Urothelium cell line (cell line): Measurements from ENCODE around the gene GNPAT.
"Not testable (repeated sequence)": the region's sequence is repeated elsewhere in the genome, so short reads cannot be mapped to it uniquely, and the experiment has no call there.

ENCODE experiments used
- DNase-seq: peaks from one replicate; pipeline ENCODE4 v3.0.0; 2011; ENCODE audit warnings: low spot score, mixed read lengths
- FAIRE-seq: peaks from 2 replicates; lab custom pipeline; 2011; peaks lifted over from hg19 to GRCh38; lab: Jason Lieb, UNC

GNPAT gene

GRCh38 chr1:231212301-231212700 is 28.7 kb upstream of the GNPAT start:
- not testable (repeated sequence) for DNase-seq, FAIRE-seq

DNA sequence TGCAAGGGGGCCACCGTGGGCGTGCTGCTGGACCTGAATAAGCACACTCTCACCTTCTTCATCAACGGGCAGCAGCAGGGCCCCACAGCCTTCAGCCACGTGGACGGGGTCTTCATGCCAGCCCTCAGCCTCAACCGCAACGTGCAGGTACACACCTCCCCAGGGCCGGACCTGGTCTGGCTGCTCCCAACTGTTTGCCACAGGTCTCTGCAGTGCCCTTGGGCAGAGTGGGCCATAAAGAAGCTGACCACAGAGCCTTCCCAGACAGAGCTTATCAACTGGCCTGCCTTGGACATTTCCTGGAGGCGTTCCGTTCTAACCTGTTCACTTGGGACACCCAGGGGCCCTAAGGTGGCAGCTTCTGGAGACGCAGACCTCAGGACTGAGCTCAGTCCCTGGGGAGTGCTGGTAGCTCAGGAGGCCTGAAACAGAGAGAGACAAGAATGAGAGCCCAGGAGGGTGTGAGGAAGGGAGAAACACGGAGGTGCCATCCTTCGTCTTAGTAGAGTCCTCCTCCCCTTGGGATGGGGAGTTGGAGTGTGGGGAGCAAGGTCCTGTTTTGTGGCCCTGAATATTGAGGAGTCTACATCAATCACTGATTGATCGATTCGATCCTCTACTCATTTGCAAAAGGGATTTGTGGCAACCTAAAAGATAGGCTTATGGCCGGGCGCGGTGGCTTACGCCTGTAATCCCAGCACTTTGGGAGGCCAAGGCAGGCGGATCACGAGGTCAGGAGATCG is 27.0 kb upstream of the GNPAT start:
- FAIRE-seq (no peak), DNase-seq (no peak)

DNA sequence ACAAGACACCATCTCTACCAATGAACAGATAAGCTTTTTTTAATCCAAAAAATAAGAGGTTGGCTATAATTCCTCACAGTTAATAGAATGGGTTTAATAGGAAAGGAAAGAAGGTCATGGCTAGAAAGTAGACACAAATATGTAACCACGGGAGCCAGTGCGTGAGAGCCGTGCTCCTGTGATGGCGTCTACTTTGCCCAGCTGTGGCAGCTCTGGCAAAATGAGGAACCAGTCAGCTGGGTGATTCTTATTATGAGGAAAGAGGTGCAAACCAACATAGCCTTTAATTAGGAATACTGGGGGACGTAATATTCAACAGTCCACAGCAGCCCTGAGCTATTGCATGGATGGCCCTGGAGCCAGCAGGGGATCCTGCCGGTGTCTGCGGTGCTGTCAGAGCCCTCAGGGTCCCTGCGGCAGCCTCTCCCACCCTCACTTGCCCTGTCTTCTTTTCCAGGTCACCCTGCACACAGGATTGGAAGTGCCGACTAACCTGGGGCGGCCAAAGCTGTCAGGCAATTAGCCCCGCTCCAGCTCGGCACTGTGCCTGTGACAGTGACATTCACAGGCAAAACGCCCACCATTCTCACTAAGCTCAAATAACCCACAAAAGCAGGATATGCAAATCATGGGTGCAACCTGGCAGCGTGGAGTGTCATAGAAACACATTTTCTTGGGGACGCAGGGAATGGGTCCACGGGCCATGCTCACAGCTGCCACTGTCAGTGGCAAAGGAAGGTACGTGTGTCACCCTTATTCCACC is 25.9 kb upstream of the GNPAT start:
- FAIRE-seq: no peak
- DNase-seq: no peak

DNA sequence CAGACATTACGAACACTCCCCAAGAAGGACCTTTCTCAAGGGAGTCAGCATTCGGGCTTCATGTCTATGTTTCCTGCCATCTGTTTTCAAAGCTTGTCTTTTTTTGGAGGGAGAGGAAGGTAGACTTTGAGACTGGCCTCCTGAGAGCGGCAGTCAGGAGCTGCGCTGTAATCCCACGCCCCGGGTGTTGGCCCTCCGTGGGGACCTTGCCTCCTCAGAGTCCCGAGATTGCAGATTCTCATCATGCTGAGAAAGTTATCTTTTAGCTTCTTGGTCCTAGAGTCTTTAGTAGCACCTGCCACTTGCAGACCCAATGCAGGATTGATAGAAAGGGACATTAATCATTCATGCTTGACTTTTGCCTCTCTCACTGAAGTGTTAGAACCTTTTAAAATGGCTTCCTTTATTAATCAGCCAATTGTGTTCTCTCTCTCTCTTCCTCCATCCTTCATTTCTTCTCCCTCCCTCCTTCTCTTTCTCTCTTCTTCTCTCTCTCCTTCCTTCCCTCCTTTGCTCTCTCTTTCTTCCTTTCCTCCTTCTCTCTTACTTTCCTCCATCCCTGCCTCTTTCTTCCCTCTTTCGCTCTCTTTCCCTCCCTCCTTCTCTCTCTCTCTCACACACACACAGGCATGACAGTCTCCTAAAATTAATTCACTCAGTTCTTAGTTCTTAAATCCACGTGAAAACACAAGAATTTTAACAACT is 25.2 kb upstream of the GNPAT start:
- no peak for FAIRE-seq
- no peak for DNase-seq

- FAIRE-seq (no peak), DNase-seq (no peak)
Observed at GRCh38 chr1:231216498-231216897, 24.5 kb upstream of the GNPAT start.

GRCh38 chr1:231217056-231217455 is 24.0 kb upstream of the GNPAT start:
- FAIRE-seq: no peak
- no peak for DNase-seq

DNA sequence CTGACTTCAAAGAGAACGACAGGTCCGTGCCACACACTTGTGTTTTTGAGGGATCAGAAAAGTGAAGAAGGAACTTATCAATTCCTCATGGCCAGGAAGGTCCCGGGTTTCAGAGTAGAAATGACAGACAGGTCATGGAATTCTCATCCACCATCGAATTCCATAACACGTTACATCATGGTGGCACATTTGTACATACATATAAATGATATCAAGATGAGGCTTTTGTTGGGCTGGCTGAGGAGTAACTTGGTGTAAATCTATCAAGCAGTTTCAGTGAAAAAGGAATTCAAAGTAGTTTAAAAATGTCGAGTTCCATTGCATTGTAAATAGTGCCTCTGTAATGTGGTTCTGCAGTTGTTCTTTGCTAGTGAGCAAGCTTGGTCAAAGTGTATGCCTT is 22.9 kb upstream of the GNPAT start:
- DNase-seq (no peak), FAIRE-seq (no peak)

DNA sequence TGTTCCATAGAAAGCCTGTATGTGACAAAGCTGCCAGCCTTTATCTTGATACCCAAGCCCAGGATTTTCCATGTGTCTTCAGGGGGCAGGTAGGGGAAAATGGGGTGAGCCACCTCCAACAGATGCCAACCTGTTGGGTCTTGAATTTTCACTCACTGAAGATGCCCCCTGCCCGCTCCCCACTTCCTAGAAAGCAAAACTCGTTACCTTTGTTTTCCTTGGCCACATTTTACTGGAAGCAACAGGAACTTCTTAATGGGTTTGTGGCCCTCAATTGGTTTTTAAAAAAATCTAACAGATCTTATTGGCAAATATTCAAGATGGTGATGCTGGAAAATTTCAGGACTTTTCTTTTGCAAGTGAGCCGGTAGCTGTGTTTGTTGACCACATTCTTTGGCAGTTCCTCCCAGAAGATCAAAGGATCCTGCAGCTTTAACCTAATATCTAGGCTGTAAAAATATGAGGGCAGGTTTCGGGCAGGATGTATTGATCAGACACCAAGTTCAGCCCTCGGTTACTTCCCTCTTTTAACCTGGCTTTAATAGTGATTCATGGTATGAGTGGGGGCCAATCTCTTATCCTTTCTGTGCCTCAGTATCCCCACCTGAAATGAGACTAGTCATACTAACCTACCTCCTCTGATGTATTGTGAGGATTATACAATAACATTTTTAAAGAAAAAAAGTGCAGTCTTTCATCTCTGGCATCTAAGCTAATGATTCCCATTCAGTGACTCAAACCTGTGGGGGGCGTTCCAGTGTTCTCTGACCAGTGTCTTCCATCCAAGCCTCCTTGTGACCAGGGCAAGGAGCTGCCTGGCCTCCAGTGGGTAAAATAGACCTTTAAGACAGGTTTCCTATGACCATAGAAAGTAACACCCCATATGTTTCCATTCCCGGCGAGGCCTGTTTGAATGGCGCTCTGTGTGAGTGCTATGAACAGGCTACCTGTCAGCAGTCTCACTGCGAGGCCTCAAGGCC is 21.3 kb upstream of the GNPAT start:
- FAIRE-seq (no peak), DNase-seq (no peak)

GRCh38 chr1:231220801-231221200 is 20.2 kb upstream of the GNPAT start:
- DNase-seq (no peak), FAIRE-seq (no peak)

DNA sequence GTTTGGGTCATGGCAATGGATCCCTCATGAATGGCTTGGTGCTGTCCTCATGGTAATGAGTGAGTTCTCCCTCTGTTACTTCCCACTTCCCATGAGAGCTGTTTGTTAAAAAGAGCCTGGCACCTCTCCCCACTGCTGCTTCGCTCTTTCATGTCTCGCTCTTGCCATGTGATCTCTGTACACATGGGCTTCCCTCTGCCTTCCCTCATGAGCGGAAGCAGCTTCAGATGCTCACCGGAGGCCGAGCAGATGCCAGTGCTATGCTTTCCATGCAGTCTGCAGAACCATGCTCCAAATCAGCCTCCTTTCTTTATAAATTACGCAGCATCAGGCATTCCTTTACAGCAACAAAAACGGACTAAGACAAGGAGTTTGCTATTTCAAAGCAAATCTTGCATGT is 14.9 kb upstream of the GNPAT start:
- FAIRE-seq (no peak), DNase-seq (no peak)

GRCh38 chr1:231231511-231231910 is 9.5 kb upstream of the GNPAT start:
- no peak for DNase-seq
- no peak for FAIRE-seq

DNA sequence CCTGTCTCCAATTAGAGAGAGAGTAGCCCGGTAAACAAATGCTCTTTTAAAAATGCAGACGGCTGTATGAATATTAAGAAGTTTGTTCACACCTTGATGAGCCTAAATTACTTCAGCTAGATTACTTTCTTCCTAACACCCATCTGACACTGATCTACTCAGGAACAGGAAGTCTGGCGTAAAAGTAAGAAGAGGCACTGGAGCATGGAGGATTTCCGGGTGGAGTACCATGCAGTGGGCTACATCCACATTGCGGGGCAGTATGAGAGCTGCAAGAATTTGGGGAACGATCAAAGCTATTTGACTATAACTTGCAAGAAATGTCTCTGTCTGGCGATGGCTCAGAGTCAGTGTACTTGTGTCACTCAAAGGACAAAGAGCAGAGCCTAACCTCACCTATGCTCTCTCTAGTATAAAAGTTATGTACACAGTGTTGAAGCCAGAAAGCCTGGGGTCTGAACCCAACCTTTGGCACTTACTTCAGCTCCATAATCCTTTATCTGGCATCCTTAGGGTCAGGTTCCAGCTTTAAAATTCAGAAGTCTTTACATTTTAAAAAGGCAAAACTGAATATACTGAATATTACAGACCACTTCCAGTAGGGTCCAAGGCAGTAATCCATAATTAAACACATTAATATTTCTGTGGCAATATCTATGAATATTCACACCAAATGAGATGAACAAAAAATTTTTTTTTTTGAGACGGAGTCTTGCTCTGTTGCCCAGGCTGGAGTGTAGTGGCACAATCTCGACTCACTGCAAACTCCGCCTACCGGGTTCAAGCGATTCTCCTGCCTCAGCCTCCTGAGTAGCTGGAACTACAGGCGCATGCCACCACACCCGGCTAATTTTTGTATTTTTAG is 7.9 kb upstream of the GNPAT start:
- FAIRE-seq: no peak

DNA sequence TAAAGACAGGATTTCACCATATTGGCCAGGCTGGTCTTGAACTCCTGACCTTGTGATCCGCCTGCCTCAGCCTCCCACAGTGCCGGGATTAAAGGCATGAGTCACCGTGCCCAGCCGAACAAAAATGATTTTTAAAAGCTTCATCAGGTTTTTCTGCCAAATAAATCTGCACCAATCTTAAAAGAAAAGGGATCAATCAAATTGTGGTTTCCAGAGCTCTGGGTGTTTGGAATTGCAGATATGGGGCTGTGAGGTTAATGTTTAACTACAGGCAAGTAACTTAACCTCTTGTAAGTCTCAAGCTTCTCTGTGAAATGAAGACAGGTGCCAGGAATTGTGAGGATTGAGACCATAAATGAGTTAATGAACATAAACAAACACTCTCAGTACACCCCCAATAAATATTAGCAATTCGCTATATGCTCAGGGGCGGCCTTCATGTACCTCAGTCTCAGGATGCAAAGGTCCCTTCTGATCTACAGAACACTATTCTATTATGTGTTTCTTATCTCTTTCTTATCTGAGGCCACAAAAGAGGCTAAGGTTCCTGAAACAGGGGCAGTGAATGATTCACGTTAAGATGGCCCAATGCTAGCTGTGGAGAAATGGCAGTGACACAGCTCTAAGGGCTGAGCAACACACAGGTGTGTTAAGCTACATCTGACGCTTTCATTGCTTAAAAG is 7.1 kb upstream of the GNPAT start:
- FAIRE-seq: no peak
- no peak for DNase-seq

More for the DNA sequence above, 7.9 kb upstream of the GNPAT start:
- DNase-seq: no peak

GRCh38 chr1:231234506-231234905 is 6.5 kb upstream of the GNPAT start:
- FAIRE-seq: no peak
- no peak for DNase-seq

DNA sequence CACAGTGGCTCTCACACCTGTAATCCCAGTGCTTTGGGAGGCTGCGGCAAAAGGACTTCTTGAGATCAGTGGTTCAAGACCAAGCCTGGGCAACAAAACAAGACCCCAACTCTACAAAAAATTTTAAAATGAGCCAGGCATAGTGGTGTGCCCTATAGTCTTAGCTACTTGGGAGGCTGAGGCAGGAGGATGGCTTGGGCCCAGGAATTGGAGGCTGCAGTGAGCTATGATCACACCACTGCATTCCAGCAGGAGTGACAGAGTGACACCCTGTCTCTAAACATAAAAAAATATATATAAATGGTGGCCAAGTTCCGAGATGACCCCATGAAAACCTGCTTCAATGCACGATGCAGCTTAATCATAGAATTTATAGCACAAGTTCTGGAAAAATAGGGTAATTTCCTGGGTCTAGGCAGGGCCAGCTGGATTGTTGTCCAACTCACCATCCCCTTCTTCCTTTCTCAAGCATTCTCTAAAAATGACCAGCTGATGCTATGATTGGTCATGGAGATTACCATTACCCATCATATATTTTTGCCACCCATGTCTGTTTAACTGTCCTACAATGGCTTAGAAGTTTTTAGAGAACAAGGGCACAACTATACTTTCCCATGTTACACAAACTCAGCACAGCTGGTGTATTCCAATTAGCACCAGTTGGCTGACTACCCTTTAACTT is 5.3 kb upstream of the GNPAT start:
- DNase-seq (no peak), FAIRE-seq (no peak)

DNA sequence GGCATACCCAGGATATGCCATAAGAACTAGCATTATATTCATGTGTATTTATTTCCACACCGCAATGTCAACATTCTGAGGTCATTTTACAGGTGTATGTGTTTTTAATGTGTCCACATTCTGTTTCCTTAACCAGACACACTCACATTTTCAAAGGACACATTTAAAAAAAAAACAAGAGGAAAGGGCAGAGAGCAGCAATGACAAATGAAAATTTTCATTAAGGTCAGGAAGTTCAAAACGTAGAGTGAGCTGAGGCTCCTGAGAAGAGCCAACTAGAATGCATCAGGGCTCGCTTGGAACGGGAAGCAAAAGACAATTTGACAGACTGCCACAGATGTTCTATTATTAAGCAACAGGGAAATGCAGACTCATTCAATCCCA is 4.8 kb upstream of the GNPAT start:
- FAIRE-seq (no peak), DNase-seq (no peak)

GRCh38 chr1:231236938-231237337 is 4.1 kb upstream of the GNPAT start:
- DNase-seq: no peak
- no peak for FAIRE-seq

DNA sequence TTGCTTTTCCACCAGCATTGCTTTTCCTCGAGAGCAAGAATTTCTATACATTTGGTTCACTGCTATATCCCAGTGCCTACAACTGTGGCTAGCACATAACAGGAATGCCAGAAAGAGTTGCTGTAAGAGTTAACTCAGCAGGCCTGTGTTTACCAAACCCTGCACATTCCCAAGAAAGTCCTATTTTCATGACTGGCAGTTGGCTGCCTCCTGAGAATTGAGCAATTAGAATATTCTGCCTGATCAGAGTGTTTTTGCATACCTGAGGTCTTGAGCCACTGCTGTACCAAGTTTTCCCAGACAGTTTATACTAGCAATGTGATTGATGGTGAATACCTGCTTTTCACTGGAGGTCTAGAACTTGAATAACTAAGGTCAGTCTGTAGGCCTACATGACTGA is 2.7 kb upstream of the GNPAT start:
- no peak for DNase-seq
- FAIRE-seq: no peak

DNA sequence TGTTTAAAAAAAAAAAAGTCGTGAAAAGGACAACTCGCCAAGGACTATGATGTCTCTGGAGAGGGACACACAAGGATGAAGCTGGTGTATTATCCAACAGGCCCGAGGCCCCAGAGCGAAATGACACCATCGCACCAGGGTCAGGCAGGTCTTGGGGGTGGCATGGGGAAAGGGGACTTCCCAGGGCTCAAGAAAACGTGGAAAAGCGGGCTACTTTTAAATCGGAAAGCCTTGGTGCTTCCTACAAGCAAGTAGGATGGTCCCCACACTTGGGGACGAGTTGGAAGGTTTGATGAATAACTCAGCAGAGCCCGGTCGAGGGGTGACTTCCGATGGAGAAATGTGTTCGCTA is 505 bp upstream of the GNPAT start:
- DNase-seq (peak; percentile 10), FAIRE-seq (no peak)
